Neural cell (in vitro differentiated cells): ENCODE measurements around the gene HTR3A. TPM values are rescaled to one million over a fixed set of nuclear protein-coding genes. Genes with fewer than 3 reads are reported as not detected.

Experiments
- H2AFZ ChIP-seq: fragments of 200-600, 300-800 bp; sonication (generic), shearing (Covaris generic); 2 replicates; pipeline ENCODE4 v1.6.0; 2014; ENCODE audit warnings: low read depth, mild to moderate bottlenecking, antibody characterized with exemption, low read length, moderate library complexity
- H3F3A ChIP-seq: fragments of 200-600 bp; shearing (Covaris generic); 2 replicates; pipeline ENCODE4 v1.6.1; 2016; ENCODE audit warnings: mild to moderate bottlenecking, moderate library complexity, mixed read lengths, antibody characterized with exemption, low read length; ENCODE audit not compliant: insufficient read depth, poor library complexity, severe bottlenecking
- H3K27ac ChIP-seq: fragments of 200-600, 300-800 bp; sonication (generic), shearing (Covaris generic); 2 replicates; pipeline ENCODE4 v1.5.1; 2014; ENCODE audit warnings: mild to moderate bottlenecking, low read length, moderate library complexity
- H3K27me3 ChIP-seq: fragments of 300-800, 200-600 bp; sonication (generic), shearing (Covaris generic); 2 replicates; pipeline ENCODE4 v1.6.0; 2014; ENCODE audit warnings: mild to moderate bottlenecking, low read depth, low read length, moderate library complexity; ENCODE audit not compliant: insufficient read depth
- H3K36me3 ChIP-seq: fragments of 300-800, 200-600 bp; sonication (generic), shearing (Covaris generic); 2 replicates; pipeline ENCODE4 v1.5.1; 2014; ENCODE audit warnings: mild to moderate bottlenecking, antibody characterized with exemption, low read length, moderate library complexity; ENCODE audit not compliant: insufficient read depth
- H3K4me2 ChIP-seq: fragments of 300-800, 200-600 bp; sonication (generic), shearing (Covaris generic); 2 replicates; pipeline ENCODE4 v1.6.0; 2014; ENCODE audit warnings: mild to moderate bottlenecking, low read length
- H3K4me3 ChIP-seq: fragments of 300-800, 200-600 bp; sonication (generic), shearing (Covaris generic); 2 replicates; pipeline ENCODE4 v1.5.1; 2014; ENCODE audit warnings: mild to moderate bottlenecking, low read length, moderate library complexity
- H3K79me2 ChIP-seq: fragments of 200-600 bp; shearing (Covaris generic); replicated peaks from 2 replicates; pipeline ENCODE4 v1.6.0; 2014; ENCODE audit warnings: mild to moderate bottlenecking, low read length, moderate library complexity; ENCODE audit not compliant: insufficient read depth
- H3K9ac ChIP-seq: fragments of 300-800, 200-600 bp; sonication (generic), shearing (Covaris generic); 2 replicates; pipeline ENCODE4 v1.6.1; 2016; ENCODE audit warnings: mild to moderate bottlenecking, low read length, mixed read lengths
- H3K9me2 ChIP-seq: fragments of 200-600 bp; shearing (Covaris generic); 2 replicates; pipeline ENCODE4 v1.6.1; 2016; ENCODE audit warnings: mild to moderate bottlenecking, low read length, mixed read lengths; ENCODE audit not compliant: insufficient read depth
- H3K9me3 ChIP-seq: fragments of 200-600, 300-800 bp; sonication (generic), shearing (Covaris generic); 2 replicates; pipeline ENCODE4 v1.6.1; 2016; ENCODE audit warnings: mild to moderate bottlenecking, mixed run types, low read length, moderate library complexity, mixed read lengths
- H4K20me1 ChIP-seq: fragments of 200-600 bp; shearing (Covaris generic); 2 replicates; pipeline ENCODE4 v1.6.1; 2016; ENCODE audit warnings: mild to moderate bottlenecking, mixed run types; ENCODE audit not compliant: insufficient read depth
- EP300 ChIP-seq: fragments of 450-650 bp; conservative IDR thresholded peaks from 2 replicates; pipeline ENCODE4 v1.6.1; 2014; ENCODE audit warnings: antibody characterized with exemption, mild to moderate bottlenecking, moderate library complexity; ENCODE audit not compliant: poor library complexity, severe bottlenecking
- EZH2 ChIP-seq: fragments of 200-600, 300-800 bp; shearing (Covaris generic), sonication (generic); IDR thresholded peaks from 2 replicates; pipeline ENCODE4 v1.6.1; 2014; ENCODE audit warnings: antibody characterized with exemption, low read length, borderline replicate concordance, mild to moderate bottlenecking; ENCODE audit not compliant: insufficient read depth, poor library complexity, severe bottlenecking
- MXI1 ChIP-seq: fragments of 450-650 bp; conservative IDR thresholded peaks from 2 replicates; pipeline ENCODE4 v1.6.1; 2014; ENCODE audit warnings: antibody characterized with exemption, mild to moderate bottlenecking; ENCODE audit not compliant: poor library complexity, severe bottlenecking
- POLR2AphosphoS5 ChIP-seq: IDR thresholded peaks from 2 replicates; pipeline ENCODE4 v1.6.1; 2012
- RAD21 ChIP-seq: fragments of 450-650 bp; conservative IDR thresholded peaks from 2 replicates; pipeline ENCODE4 v1.6.1; 2014; ENCODE audit warnings: antibody characterized with exemption, mild to moderate bottlenecking, moderate library complexity
- REST ChIP-seq: IDR thresholded peaks from 2 replicates; pipeline ENCODE4 v1.6.1; 2012; ENCODE audit warnings: borderline replicate concordance
- SMC3 ChIP-seq: fragments of 450-650 bp; conservative IDR thresholded peaks from 2 replicates; pipeline ENCODE4 v1.6.1; 2014; ENCODE audit warnings: antibody characterized with exemption, mild to moderate bottlenecking, moderate library complexity; ENCODE audit not compliant: poor library complexity
- TAF1 ChIP-seq: IDR thresholded peaks from 2 replicates; pipeline ENCODE4 v1.6.1; 2012; ENCODE audit warnings: low read depth
- polyA plus RNA-seq: library from polyadenylated mRNA; depleted of rRNA; stranded (reverse); fragments of >200 nt; gene quantifications from 2 replicates; pipeline ENCODE4 v1.2.3, GENCODE V29; 2014
- TF ChIP-seq, protein P1 (sequence below): fragments of 450-650 bp; IDR thresholded peaks from 2 replicates; pipeline ENCODE4 v1.5.1; 2014; ENCODE audit warnings: antibody characterized with exemption, mild to moderate bottlenecking, moderate library complexity; ENCODE audit not compliant: poor library complexity, severe bottlenecking

HTR3A gene
- polyA plus RNA-seq, 1 donor from 2014 or later, result not detected

DNA sequence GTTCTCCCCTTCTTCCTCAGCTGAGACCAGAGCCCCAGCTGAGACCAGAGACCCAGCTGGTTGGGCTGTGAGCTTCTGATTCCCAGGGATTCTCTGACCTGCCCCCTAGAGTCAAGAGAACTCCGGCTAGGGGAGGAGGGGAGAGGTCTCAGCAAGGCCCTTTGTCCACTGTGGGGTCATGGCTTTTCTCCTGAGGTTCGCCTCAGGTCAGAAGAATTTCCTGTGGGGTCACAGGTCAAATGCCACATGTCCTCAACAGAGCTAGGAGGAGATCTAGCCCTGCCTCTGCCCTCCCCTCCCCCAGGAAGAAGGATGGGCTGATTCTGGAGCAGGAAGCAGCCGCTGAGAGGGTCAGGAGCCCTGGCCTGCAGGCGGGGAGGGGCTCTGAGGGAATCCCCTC, 23.7 kb downstream of the HTR3A start:
- Histone ChIP-seq H2AFZ (no peak overlapping the region), H3K27ac (no peak overlapping the region), H3K9me2 (no peaks in the 10 kb centered on the region), H3K4me2 (no peak overlapping the region), H3K36me3 (no peaks in the 10 kb centered on the region), H3F3A (no peaks in the 10 kb centered on the region), H3K4me3 (no peak overlapping the region), H3K27me3 (no peaks in the 10 kb centered on the region), H3K9me3 (no peaks in the 10 kb centered on the region), H4K20me1 (no peaks in the 10 kb centered on the region), H3K9ac (no peak overlapping the region), H3K79me2 (no peaks in the 10 kb centered on the region)
- TF ChIP-seq EZH2 (no peak), POLR2AphosphoS5 (no peak), TAF1 (no peak), SMC3 (no peak), REST (no peak), MXI1 (no peak), EP300 (no peak), RAD21 (no peak)
- TF ChIP-seq, protein P1, sequence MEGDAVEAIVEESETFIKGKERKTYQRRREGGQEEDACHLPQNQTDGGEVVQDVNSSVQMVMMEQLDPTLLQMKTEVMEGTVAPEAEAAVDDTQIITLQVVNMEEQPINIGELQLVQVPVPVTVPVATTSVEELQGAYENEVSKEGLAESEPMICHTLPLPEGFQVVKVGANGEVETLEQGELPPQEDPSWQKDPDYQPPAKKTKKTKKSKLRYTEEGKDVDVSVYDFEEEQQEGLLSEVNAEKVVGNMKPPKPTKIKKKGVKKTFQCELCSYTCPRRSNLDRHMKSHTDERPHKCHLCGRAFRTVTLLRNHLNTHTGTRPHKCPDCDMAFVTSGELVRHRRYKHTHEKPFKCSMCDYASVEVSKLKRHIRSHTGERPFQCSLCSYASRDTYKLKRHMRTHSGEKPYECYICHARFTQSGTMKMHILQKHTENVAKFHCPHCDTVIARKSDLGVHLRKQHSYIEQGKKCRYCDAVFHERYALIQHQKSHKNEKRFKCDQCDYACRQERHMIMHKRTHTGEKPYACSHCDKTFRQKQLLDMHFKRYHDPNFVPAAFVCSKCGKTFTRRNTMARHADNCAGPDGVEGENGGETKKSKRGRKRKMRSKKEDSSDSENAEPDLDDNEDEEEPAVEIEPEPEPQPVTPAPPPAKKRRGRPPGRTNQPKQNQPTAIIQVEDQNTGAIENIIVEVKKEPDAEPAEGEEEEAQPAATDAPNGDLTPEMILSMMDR, result no peak

- Histone ChIP-seq H3K9me2 (no peaks in the 10 kb centered on the region), H3K36me3 (no peaks in the 10 kb centered on the region), H3K27me3 (no peaks in the 10 kb centered on the region), H3K9me3 (no peaks in the 10 kb centered on the region), H3K4me3 (no peak overlapping the region), H3K4me2 (no peak overlapping the region), H3F3A (no peaks in the 10 kb centered on the region), H3K79me2 (no peaks in the 10 kb centered on the region), H3K27ac (no peak overlapping the region), H4K20me1 (no peaks in the 10 kb centered on the region), H3K9ac (no peak overlapping the region), H2AFZ (no peak overlapping the region)
- TF ChIP-seq, protein P1, result no peak
- TF ChIP-seq SMC3 (no peak), MXI1 (no peak), EP300 (no peak), EZH2 (no peak), POLR2AphosphoS5 (no peak), TAF1 (no peak), RAD21 (no peak), REST (no peak)
Observed at GRCh38 chr11:114000526-114000925, 25.6 kb downstream of the HTR3A start.
